HG03432 (cell line): Measurements from ENCODE around the gene MRPL58.
"Not testable (repeated sequence)": the region's sequence is repeated elsewhere in the genome, so short reads cannot be mapped to it uniquely, and the experiment has no call there.

Source experiments
- ATAC-seq: cut with Tn5 transposase; IDR thresholded peaks from one replicate; pipeline ENCODE4 v1.9.1; 2021; ENCODE audit warnings: mild to moderate bottlenecking, moderate library complexity; ENCODE audit not compliant: unreplicated experiment

MRPL58 gene

DNA sequence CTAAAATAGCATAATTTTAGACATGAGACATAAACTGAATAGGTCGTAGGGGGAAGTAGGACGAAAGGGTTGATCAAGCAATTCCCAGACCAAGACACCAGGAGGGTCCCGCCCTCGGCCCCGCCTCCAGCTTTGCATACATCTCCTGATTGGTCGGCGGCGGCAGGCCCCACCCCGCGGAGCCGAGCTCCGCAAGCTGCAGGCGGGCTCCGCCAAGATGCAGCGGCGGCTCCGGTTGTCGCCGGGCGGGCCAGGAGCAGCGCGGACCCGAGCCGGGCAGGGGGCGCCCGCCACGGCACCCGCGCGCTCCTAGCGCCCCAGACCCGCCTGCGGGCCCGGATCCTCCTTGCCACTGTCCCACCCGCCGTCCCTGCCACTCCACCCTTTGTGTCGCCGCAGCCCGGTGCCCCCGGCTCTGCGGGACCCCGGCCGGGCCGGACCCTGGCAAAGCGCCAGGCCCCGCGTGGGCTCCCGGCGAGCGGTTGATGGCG is 25.0 kb upstream of the MRPL58 start, which contains the start of gene CDR2L:
Gene CDR2L (plus strand): TSS at position 215 of the 491 bp plus-strand sequence. CDS start 412 bp downstream, outside the sequence.
- ATAC-seq: peak; percentile 93

DNA sequence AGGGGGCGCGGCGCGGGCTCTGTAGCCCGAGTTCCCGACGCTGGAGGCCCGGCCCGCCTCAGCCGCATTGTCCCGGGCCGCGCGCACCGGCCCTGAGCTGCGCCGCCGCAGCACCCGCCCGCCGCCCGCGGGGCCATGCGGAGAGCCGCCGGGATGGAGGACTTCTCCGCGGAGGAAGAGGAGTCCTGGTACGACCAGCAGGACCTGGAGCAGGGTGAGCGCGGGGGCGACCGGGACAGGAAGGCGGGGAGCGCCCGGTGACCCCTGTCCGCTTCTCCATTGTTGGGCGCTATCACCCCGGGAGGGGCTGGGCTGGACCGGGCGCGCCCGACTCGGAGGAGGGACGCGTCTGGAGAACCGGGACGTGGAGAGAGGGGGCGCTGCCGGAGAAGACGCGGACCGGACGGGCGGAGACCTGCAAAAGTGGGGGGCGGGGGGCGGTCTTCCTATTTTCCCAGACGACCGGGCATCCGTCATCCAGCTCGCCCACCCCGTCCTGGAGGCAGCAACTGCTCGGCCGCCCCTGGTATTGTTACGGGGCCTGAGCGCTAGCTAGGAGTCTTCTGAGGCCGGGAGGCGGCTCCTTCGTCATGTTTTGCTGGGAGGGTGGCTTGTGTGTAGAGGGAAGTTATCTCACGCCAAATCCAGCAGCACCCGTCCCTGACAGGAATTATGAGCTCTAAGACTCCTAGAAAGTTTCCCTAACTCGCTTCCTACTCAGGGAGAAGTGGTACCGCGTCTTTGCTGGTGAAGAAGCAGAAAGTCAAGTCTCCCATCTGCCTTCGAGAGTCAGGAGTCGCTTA is 24.4 kb upstream of the MRPL58 start:
- peak; percentile 32 for ATAC-seq

DNA sequence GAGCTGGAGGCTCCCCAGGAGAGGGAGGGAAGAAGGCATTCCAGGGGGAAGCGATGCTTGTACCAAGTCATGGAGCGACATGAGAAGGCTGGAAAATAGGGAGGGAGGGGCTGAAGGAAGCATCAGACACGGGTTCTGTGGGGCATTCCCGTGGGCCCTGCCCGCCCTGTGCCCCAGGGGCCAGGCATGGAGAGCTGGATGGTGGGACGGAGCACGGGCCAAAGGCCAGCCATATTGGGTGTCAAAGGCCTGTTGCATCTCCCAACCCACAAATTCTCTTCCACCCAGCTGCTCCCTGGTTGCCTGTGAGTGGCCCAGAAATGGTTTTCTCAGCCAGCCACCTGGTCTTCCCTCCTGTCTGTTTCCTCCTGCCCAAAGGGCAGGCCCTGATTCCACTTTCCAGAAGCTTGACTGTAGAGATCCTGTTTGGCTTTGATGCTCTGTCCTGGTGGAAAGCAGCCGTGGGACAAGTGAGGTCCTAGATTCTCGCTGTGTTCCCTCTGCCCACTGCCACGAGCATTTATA is 21.8 kb upstream of the MRPL58 start:
- ATAC-seq: no peak

DNA sequence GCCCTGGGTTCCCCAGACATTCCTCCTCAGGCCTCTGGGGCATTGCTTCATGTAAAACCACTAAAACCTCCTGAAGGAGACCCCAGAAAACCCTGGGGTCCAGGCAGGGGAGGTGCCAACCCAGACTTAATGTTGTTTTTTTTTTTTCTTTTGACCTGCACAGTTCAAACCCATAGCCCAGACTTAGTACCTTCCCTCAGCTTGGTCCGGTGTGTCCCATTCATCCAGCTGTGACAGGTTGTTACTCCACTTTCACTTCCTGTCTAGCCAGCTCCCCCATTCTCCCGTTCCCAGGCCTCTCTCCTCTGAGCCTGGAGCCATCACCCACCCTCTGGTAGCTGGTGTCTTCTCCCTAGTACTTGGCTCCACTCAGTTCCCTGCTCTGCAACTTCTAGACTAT is 20.2 kb upstream of the MRPL58 start:
- ATAC-seq: no peak

DNA sequence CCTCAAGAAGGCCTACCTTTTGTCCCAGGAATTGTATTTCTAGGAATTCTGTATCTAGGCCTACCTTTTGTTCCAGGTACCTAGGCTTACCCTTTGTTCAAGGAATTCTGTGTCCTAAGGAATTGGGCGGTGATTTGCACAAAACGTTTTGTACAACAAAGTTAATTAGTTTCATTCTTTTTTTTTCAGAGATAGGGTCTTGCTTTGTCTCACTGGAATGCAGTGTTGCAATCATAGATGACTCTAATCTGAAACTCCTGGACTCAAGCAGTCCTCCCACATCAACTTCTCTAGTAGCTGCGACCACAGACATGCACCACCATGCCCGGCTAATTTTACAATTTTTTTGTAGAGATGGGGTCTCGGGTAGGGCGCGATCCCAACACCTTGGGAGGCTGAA is 18.0 kb upstream of the MRPL58 start:
- ATAC-seq: no peak

DNA sequence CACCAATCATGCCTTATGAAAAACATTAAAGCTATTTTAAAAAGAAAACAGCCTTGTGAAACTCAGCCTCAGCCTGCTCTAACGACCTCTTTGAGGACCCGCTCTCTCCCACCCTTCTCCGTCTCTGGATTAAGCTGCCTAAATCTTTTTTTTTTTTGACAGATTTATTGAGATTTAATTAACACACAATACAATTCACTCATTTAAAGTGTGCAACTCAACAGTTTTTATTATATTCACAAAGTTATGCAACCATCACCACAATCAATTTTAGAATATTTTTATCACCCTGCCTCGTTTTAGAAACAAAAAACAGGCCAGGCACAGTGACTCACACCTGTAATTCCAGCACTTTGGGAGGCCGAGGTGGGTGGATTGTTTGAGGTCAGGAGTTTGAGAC is 16.6 kb upstream of the MRPL58 start:
- no peak for ATAC-seq

DNA sequence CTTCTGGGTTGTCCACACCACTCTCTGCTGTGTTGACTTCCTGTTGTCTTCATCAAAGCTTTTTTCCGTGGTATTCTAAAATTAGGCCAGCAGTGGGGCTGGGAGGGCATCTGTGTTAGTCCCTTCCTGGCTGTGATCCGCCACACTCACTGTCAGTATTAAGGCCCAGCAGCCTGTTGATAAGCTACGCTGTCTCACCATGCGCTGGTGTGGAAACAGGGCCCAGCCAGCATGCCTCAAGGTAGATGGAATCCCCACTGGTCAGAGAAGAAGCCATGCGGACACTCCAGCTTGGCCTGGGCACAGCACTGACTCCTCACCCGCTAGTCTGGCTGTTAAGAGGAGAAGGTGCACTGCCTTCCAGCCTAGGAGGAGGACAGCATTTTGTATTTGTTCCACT is 13.7 kb upstream of the MRPL58 start:
- ATAC-seq: no peak

DNA sequence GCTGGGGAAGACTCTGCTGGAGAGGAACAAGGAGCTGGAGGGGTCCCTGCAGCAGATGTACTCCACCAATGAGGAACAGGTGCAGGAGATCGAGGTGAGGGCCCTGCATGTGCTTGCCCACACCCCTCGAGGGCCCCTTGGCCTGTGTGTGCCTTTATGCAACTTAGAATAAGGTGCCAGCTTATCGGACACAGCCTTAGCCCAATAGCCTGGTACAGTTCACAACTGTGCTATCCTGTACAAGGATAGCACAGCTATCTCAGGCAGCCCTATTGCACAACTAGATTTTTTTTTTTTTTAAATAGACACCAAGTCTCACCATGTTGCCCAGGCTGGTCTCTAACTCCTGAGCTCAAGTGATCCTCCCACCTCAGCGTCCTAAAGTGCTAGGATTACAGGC is 12.9 kb upstream of the MRPL58 start:
- no peak for ATAC-seq

DNA sequence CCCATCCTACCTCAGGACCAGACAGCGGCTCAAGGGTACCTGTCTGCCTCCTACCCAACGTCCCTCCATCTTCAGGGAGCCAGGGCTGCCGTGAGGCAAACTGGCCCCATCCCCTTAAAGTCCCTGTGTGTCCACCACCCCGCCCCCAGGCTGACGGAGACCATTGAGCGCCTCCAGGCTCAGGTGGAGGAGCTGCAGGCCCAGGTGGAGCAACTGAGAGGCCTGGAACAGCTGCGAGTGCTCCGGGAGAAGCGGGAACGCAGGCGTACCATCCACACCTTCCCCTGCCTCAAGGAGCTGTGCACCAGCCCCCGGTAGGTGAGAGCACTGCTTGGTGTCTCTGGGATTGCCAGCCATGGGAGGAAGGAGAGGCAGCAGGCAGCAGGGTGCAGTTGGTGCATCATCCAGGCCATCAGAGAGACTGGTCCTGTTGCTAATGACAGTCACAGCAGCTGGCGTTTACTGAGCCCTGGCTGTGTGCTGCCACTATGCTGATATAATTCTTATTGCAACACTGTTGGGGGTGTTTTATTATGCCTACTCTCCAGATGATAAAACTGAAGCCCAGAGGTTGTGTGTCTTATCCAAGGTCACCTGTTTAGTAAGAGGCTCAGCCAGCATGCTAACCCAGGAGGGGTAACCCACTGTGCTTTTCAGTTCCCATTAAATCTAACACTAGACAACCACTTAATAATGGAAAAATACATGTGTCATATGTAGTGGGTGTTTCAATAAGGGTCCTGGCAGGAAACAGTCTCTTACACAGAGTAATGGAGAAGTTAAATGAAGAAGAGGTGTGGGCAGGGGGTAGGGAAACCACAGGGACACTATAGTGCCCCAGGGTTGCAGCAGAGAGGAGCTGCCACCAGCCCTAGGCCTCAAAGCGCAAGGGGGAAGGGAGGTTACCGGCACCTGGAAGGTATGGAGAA is 10.3 kb upstream of the MRPL58 start:
- ATAC-seq: no peak

DNA sequence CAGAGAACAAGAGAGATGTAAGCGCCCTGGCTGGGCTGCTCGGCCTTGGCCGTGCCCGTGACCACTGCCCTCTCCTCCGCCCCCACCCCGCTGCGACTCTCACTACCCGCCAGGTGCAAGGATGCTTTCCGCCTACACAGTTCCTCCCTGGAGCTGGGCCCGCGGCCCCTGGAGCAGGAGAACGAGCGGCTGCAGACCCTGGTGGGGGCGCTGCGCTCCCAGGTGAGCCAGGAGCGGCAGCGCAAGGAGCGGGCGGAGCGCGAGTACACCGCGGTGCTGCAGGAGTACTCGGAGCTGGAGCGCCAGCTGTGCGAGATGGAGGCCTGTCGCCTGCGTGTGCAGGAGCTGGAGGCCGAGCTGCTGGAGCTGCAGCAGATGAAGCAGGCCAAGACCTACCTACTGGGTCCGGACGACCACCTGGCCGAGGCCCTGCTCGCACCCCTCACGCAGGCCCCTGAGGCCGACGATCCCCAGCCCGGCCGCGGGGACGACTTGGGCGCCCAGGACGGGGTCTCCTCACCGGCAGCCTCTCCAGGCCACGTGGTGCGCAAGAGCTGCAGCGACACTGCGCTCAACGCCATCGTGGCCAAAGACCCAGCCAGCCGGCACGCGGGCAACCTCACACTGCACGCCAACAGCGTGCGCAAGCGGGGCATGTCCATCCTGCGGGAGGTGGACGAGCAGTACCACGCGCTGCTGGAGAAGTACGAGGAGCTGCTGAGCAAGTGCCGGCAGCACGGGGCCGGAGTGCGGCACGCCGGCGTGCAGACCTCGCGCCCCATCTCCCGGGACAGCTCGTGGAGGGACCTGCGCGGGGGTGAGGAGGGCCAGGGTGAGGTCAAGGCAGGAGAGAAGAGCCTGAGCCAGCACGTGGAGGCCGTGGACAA is 9.2 kb upstream of the MRPL58 start:
- no peak for ATAC-seq

DNA sequence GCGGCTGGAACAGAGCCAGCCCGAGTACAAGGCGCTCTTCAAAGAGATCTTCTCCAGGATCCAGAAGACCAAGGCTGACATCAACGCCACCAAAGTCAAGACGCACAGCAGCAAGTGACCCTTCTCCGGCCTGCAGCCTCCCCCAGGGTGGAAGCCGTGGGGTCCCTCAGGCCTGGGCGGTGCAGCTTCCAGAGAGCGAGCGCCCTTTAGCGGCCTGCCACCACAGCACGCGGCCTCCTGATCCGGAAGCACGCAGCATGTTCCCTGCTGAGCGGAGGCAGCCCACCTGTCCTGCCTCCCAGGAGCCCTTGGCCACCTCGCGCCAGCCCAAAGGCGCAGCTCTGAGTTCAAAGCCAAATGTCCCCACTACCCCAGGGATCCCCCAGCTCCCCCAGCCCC is 8.5 kb upstream of the MRPL58 start:
- no peak for ATAC-seq

DNA sequence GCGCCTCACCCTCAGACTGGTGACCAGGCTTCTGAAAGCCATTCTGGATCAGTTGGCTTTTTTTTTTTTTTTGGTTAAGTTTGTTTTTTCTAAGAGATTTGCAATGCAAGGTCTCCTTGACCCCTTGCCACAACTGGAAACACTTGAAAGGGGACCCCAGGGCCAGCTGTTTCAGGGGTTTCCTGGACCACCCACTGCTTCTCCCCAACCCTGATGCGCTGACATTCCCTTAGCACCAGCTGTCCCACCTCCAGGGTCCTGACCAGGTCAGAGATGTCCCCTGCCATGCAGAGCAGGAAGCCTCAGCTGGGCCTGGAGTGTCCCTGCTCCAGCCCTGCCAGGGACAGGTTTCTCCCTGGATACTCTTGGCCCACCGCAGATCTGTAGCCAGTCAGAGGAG is 8.1 kb upstream of the MRPL58 start:
- no peak for ATAC-seq

DNA sequence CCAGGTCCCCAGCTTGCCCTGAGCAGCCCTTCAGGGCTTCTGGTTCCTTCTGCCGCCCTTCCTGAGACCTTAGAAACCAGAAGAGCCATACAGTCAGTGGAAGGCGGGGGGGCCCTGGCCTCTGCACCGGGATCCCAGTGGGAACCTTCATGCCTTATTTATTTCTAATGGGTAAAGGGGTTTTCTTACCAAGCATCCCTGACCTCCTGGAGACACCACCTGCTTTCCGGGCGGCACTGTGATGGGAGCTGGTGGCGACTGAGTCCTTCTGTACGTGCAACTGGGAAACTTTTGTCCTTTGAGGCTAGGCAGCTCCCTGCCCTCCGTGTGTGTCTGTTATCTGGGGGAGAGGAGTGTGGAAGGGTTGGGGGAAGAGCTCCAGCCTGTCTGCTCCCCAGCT is 7.2 kb upstream of the MRPL58 start:
- ATAC-seq: no peak

DNA sequence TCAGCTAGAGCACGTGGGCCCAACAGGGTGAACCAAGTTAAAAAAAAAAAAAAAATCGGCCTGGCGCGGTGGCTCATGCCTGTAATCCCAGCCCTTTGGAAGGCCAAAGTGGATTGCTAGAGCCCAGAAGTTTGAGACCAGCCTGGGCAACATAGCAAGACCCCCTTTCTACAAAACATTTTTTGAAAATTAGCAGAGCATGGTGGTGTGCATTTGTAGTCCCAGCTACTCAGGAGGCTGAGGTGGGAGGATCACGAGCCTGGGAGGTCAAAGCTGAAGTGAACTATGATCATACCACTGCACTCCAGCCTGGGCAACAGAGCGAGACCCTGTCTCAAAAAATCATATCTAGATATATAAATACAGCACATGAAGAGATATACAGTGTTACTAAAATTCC is 6.4 kb upstream of the MRPL58 start:
- not testable (repeated sequence) for ATAC-seq

DNA sequence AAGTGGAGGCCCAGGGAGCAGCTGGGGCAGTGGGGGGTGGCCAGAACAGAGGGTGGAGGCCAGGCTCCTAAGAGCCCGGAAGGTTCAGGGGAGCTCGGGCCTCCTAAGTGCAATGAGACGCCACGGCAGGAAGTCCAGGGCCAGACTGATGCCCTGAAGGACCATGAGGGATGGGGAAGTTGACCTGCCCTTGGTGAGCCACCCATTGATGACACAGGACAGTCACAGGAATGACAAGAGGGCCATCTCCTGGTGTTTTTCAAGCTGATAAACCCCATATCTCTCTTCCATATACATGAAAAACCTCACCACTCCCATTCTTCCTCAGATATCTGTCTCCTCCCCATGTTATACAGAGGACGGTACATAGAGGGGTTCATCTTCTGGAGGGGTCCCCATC is 5.8 kb upstream of the MRPL58 start:
- no peak for ATAC-seq

DNA sequence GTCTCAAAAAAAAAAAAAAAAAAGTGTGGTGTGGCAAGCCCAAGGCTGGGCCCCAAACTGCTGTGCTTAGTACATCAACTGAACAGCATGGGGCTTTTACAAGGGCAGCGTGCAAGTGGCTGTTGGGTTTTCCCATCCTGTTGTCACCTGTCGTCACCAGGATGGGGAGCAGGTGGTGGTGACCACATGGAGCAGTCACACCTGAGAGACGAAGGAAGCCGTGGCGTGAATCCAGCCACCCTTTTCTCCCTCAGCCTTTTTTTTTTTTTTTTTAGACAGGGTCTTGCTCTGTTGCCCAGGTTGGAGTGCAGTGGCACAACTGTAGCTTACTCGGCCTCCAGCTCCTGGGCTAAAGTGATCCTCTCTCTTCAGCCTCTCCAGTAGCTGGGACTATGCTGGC is 4.1 kb upstream of the MRPL58 start:
- no peak for ATAC-seq

DNA sequence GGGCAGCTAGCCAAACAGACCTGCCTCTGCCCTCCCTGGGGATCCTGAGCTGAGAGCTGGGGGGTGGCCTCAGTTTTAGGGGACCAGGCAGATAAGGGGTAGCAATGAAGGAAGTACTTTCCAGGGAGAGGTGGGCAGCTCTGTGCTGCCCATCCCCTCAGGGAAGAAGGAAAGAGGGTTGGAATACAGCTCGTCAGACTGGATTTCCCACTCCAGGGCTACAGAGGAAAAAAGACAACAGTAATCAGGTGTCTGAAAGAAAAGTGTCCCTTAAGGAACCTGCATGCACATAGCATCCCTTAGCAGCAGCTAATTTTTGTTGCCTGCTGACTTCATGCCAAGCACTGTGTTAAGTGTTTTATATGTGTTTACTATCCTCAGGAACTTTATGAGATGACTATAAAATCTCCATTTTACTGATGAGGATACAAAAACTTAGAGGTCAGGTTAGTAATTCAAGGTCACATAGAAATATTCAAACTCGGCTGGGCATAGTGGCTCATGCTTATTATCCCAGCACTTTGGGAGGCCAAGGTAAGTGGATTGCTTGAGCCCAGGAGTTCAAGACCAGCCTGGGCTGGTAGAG is 3.2 kb upstream of the MRPL58 start:
- ATAC-seq: no peak

DNA sequence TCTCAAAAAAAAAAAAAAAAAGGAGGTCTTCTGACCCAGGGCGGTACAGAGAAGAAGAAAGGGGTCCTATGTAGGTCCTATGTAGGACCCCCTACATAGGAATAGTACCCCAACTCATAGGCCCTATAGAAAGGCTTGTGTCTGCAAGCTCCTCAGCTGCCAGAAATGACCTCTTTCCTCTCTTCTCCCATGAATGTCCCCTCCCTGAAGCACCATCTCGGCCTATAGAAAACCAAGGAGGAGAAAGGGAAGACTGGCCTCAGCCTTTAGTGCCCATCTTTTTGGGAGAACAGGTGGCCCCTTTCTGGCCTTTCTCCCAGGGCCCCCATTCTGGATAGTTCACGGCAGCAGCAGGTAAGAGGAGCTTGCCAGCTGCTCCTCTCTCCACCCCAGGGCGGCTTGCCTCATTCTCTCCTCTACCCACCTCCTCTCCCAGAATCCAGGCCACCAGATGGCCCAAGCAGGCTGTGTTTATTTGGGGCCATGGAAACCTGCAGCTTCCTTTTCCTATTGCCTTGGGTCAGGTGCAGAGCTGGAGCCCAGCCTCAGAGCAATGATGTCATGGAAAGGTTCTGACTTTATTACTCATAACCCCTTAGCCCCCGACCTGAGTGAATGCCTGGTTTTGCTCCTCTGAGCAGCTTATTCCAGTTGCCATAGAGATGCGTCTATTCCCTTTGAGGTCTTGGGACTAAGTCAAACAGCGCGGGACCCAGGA is 1.6 kb upstream of the MRPL58 start:
- ATAC-seq: no peak

DNA sequence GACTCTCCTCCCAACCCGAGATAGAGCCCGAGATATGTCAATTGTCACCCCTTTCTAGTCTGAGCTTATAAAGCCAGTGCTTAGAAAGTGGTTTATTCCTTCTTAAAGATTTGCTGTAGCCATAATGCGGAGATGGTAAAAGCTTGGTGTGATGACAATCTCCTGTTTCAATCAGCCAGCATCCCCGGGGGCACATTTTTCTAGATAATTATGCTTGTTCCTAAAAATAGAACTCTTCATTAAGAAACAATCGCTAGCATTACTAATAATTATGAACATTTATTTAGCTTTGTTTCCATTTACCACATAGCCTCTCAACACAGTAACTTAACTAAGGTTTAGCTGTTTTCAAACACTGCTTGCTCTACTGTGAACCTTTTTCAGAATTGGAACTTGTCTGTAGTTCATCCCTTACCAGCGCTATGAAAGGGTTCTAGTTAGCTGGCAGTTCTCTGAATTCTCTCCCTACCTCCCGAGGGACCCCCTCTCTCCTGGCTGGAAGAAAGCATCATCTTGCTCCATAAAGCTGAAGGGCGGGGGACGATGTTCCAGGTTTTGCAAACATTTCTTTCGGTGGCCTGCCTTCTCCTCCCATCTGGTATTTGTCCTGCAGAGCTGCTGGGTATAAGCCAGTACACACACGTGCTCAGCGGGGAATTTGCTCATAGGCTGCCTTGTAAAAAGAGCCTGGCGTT is 922 bp upstream of the MRPL58 start:
- no peak for ATAC-seq
